GM19395 (cell line): Measurements from ENCODE around the gene USP54.
A peak's percentile ranks its signal among the peaks of the same experiment; 100 is the strongest.
"Not testable (repeated sequence)": the region's sequence is repeated elsewhere in the genome, so short reads cannot be mapped to it uniquely, and the experiment has no call there.

Experiments used
- ATAC-seq: cut with Tn5 transposase; IDR thresholded peaks from one replicate; pipeline ENCODE4 v1.9.1; 2021; ENCODE audit warnings: mild to moderate bottlenecking, moderate library complexity; ENCODE audit not compliant: unreplicated experiment

USP54 gene, protein sequence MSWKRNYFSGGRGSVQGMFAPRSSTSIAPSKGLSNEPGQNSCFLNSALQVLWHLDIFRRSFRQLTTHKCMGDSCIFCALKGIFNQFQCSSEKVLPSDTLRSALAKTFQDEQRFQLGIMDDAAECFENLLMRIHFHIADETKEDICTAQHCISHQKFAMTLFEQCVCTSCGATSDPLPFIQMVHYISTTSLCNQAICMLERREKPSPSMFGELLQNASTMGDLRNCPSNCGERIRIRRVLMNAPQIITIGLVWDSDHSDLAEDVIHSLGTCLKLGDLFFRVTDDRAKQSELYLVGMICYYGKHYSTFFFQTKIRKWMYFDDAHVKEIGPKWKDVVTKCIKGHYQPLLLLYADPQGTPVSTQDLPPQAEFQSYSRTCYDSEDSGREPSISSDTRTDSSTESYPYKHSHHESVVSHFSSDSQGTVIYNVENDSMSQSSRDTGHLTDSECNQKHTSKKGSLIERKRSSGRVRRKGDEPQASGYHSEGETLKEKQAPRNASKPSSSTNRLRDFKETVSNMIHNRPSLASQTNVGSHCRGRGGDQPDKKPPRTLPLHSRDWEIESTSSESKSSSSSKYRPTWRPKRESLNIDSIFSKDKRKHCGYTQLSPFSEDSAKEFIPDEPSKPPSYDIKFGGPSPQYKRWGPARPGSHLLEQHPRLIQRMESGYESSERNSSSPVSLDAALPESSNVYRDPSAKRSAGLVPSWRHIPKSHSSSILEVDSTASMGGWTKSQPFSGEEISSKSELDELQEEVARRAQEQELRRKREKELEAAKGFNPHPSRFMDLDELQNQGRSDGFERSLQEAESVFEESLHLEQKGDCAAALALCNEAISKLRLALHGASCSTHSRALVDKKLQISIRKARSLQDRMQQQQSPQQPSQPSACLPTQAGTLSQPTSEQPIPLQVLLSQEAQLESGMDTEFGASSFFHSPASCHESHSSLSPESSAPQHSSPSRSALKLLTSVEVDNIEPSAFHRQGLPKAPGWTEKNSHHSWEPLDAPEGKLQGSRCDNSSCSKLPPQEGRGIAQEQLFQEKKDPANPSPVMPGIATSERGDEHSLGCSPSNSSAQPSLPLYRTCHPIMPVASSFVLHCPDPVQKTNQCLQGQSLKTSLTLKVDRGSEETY (N-terminal part only)

DNA sequence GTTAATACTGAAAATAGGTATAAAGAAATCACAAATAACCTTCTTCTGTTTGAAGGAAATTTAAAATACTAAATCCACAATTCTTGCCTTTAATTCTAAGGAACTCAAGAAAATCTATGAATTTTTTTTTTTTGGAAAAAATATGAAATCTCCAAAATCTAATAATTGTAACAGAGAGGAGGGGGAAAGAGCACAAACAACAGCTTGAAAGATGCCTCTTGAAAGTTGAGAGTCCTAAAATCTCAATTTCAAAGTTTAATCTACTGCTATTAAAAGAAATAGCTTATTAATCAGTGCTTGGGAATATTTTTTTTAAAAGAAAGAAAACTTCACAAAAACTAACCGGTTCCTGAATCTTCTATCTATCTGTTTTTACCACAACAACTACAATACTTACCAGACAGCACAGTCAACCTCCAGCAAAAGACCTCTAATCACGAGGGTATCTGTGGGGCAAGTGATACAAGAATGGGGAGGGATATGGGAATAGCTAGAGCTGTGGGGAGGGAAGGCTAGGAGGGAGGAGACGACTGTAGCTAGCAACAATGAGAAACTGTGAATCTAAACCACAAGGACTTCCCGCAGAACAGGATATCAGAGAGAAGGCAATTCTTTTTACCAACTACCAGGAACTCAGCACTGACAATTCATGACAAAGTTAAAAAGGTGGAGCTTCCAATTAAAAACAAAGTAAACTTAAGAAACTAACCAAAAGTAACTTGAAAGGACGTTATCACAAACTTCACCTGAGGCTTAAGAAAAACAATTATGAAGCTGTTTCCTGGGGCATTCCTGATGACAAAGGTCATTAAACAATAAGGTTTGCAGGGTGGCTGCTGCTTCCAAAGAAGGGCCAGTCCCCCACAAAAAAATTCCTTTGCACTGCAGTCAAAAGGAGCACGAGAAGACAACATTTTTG is at the start of gene USP54:
Gene USP54, minus strand, starts transcription at position 462 of the 919 bp plus-strand sequence. CDS start 15,684 bp downstream, outside the sequence.
- ATAC-seq, result no peak

DNA sequence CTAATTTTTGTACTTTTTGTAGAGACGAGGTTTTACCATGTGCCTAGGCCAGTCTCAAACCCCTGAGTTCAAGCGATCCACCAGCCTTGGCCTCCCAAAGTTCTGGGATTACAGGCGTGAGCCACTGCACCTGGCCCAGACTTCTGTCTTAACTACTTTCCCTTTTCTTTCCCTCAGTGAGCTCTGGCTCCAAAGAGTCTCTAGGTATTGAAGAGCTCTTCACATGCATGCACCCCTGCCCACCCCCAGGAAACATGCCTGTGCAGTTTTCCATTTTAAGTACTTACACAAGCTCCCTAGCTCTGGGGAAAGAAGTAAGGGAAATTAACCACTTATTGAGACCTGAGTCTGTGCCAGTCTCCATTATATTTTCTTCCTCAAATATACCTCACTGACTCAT is 48.1 kb upstream of the USP54 start:
- ATAC-seq, result no peak

- no peak for ATAC-seq
Observed at GRCh38 chr10:73635781-73636180, 44.6 kb upstream of the USP54 start.

GRCh38 chr10:73634421-73634820 is 43.3 kb upstream of the USP54 start:
- ATAC-seq, result no peak

GRCh38 chr10:73629165-73629564 is 38.0 kb upstream of the USP54 start:
- no peak for ATAC-seq

DNA sequence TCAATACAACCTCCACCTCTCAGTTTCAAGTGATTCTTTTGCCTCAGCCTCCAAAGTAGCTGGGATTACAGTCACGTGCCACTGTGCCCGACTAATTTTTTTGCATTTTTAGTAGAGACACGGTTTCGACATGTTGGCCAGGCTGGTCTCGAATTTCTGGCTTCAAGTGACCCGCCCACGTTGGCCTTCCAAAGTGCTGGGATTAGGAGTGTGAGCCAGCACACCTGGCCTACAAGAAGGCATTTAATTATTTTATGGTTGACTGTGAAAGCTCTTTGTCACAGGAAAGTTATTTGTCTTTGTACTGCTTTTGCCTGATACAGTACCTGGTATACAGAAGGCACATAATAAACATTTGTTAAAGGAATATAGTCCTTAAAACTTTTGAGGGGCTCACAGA is 37.3 kb upstream of the USP54 start:
- ATAC-seq, result no peak

GRCh38 chr10:73627300-73627699 is 36.2 kb upstream of the USP54 start:
- no peak for ATAC-seq

DNA sequence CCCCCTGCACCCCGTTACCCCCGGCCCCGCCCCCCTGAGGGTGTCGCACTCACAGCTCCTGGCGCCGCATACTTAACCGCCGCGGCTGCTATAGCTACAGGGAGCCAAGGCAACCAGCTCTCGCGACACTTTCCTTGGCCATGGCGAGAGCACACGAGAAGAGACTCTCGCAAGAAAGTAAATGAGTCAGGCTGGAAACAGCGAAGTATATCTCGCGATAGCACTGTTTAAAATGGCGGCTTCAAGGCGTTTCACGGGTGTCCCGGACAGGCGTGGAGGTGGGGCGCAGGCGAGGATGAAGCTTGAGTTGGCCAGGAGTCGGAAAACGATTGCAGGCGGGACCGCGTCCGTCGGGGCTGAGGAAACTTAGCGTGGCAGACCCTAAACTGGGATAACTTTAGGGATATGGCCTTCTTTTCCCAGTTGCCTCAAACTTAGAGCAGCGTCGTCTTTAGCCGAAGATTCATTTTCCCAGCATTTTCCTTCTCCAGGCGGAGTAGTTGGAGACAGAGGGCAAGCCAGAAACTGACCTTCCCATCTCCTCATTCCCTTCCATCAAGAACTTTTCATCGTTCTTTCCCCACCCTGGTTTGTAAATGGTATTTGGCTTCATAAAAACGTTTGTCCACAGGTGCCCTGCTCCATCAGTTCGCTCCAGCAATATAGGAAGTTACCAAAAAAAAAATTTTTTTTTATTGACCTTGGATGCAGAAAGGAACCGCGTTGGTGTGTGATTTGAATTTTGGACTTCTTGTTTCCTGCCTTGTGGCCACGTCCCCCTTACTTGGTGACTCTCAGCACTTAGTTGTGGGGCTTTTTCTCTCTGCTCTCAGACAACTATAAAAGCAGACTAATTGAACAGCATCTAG is 35.0 kb upstream of the USP54 start:
- ATAC-seq, result peak; percentile 93

DNA sequence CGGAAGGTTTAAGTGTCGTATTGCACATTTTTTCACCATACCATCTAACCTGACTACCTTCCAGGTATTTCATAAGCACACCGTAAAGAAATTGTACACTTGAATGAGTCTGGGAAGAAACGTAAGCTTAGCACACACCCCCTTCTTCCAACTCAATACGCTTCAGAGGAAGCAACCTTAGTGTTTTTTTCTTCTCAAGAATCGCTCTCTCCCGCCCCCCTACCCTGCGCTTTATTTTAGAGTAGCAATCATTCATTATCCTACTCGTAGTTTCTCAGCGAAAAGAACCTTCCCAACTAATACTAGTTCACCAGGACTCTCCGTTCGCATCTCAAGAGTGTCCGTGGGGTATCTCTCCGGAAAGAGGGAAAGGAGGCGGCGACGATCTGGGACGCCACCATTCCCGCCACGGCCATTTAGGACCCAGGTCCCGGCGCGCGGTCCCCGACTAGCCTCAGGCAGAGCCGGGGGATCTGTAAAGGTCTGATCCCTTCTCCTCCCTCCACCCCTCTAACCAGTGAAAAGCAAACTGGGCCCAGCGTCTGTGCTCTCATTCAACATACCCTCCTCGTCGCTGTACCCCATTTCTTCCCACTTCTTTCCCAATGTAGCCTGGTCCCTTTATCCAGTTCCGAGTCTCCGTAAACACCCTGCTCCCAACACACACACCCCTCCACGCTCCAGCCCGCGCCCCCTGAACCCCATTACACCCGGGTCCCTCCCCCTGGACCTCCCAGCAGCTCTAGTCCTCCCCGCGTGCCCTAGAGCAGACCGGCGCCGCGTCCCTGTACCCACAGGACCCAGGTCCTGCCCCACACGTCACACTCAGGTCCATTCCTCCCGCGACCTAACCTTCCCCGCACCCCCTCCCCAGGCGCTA is 34.1 kb upstream of the USP54 start:
- ATAC-seq, result peak; percentile 39

DNA sequence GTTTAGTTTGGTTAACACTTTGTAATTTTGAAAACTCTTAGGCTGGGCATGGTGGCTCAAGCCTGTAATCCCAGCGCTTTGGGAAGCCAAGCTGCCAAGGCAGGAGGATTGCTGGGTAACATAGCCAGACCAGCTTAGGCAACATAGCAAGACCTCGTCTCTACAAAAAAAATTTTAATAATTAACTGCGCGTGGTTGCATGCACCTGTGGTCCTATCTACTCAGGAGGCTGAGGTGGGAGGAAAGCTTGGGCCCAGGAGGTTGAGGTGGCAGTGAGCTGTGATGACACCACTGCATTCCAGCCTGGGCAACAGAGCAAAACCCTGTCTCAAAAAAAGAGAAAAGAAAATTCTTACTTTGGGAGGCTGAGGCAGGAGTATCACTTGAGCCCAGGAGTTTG is 31.9 kb upstream of the USP54 start:
- ATAC-seq, result no peak

DNA sequence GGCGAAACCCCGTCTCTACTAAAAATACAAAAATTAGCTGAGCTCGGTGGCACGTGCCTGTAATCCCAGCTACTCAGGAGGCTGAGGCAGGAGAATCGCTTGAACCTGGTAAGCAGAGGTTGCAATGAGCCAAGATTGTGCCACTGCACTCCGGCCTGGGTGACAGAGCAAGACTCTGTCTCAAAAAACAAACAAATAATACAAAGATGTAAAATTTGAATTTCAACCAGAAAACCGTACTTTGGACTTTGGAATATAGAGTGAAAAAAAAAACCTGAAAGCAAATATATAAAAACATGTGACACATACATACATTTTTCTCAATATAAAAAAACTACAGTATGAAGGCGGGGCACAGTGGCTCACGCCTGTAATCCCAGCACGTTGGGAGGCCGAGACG is 29.8 kb upstream of the USP54 start:
- not testable (repeated sequence) for ATAC-seq

- not testable (repeated sequence) for ATAC-seq
Observed at GRCh38 chr10:73617143-73617542, 26.0 kb upstream of the USP54 start.

DNA sequence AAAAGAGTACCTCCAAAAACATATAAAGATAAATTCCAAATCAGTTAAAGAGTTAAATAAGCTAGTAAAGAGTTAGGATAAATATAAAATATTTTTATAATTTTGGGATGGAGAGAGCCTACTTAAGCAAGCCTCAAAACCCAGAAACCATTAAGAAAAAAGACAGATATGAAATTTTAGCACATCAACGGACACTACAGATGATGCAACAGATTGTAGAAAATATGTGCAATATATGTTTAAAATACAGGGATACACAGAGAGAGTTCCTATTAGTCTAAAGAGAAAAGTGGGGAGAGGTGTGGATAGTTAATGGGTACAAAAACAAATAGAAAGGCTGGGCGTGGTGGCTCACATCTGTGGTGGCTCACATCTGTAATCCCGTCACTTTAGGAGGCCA is 23.6 kb upstream of the USP54 start:
- ATAC-seq, result no peak

DNA sequence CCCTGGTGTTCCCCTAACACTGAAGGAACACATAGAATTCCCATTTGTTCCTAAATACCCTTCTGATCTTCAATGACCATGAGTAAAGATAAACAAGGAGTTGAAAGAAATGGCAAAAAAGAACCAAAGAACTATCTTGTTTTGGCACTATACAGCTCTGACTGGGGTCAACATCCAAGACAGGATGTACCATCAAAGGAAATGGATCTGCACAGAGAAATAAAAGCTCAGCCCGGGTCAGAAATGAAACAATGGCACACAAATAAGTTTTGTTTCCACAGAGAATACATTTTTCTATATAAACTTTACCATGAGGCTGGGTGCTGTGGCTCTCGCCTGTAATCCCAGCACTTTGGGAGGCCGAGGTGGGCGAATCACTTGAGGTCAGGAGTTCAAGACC is 18.0 kb upstream of the USP54 start:
- ATAC-seq, result no peak

DNA sequence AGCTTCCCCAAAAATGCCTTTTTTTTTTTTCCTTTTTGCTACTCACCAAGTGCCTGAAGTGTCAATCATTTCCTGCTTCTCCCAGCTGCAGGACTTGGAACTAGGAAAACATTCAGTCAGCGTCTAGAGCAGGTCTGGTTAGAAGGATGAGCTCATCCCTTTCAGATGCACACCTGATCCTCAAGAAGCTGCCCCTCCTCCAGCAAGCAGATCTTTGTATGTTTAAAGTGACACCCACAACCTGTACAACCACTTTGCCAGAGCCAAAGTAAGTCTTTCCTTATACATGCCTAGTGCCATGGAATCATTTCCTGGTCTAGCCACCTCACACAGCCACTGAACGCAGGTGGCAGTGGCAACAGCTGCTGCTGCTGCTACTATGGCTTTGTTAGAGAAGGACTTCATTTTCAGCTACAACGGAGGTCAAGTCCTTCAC is 10.4 kb upstream of the USP54 start:
- ATAC-seq, result no peak

DNA sequence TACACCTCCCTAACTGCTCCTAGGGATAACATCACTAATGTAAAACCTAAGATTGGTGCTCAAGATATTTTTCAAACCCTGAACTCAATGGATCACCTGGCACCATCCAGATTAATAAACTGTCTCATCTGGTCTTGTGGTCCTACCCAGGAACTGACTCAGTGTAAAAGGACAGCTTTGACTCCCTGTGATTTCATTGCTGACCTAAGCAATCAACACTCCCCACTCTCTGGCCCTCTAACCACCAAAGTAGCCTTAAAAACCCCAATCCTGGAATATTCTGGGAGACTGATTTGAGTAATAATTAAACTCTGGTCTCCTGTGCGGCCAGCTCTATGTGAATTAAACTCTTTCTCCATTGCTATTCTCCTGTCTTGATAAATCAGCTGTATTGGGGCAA is 6.2 kb upstream of the USP54 start:
- no peak for ATAC-seq

DNA sequence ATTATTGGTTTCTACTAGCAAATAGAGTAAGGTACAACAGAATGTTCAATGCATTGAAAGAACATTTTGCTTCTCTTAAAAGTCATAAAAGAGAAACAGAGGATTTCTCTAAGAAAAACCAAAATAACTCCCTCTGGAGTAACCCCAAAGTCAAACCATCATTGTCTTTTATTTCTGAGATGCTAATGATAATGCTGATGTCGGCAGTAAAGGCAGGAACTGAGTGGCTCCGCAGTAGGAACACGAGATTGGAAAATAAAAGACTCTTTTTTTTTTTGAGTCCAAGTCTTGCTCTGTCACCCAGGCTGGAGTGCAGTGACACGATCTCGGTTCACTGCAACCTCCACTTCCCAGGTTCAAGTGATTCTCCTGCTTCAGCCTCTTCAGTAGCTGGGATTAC is 2.7 kb upstream of the USP54 start:
- no peak for ATAC-seq

DNA sequence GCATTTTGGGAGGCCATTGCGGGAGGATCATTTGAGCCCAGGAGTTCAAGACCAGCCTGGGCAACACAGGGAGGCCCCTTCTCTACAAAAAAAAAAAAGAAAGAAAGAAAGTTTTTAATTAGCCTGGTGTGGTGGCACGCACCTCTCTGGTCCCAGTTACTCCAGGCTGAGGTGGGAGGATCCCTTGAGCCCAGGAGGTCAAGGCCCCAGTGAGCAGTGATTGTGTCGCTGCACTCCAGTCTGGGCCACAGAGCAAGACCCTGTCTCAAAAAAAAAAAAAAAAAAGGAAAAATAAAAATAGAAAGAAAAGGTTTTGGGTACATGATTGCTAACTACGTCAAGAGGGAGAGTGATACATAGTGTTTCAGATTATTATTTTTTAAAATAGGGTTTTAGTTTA is 2.0 kb upstream of the USP54 start:
- no peak for ATAC-seq
